Stimulated activated CD8-positive, alpha-beta memory T cell treated with anti-CD3 and anti-CD28 coated beads, Interleukin-15, amount 100 ng/mL, for 24 hours (primary cell): Measurements from ENCODE around the gene MICAL3.
"Not testable (repeated sequence)": the region's sequence is repeated elsewhere in the genome, so short reads cannot be mapped to it uniquely, and the experiment has no call there.

Experiments used
- DNase-seq: peaks from one replicate; pipeline ENCODE4 v3.0.0-alpha.2; 2020; ENCODE audit warnings: low read depth

Gene MICAL3

DNA sequence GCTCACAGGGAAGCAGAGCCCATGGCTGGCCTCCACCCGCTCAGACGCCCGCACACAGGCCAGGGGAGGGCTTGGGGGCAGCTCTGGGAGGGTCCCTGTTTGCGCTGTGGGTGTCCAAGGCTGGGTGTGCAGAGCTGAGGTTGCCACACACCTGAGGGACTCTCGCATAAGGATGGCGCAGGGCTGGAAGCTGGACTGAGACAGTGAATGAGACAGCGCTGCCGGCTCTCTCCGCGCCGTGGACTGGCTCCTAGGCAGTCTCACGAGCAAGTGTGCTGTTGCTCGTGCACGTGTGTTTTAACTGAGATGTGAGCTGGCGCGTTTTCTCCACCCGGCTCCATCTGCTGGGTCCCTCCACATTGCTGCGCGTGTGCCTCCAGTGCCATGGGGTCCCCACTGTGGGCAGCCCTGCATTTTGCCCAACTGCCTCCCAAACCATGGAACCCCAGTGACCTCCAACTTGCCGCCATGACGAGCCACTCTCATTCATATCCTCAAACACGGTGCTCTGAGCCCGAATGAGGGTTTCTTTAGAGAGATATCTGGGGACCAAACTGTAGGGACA, 245.9 kb downstream of the MICAL3 start:
- no peak for DNase-seq

DNA sequence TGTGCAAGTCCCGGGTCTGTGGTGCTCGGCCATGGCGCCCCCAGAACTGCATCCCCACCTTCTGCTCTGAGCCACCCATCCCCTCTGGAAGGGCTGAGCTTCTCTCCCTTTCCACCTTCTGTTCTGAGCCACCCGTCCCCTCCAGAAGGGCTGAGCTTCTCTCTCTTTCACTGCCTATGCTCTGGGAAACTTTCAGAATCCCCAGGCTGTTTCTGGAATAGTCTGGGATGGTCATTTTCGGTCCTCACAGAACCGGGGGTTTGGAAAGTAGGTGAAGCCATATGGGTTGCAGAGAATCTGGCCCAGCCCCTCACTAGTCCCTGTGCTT, 246.7 kb downstream of the MICAL3 start:
- no peak for DNase-seq

DNA sequence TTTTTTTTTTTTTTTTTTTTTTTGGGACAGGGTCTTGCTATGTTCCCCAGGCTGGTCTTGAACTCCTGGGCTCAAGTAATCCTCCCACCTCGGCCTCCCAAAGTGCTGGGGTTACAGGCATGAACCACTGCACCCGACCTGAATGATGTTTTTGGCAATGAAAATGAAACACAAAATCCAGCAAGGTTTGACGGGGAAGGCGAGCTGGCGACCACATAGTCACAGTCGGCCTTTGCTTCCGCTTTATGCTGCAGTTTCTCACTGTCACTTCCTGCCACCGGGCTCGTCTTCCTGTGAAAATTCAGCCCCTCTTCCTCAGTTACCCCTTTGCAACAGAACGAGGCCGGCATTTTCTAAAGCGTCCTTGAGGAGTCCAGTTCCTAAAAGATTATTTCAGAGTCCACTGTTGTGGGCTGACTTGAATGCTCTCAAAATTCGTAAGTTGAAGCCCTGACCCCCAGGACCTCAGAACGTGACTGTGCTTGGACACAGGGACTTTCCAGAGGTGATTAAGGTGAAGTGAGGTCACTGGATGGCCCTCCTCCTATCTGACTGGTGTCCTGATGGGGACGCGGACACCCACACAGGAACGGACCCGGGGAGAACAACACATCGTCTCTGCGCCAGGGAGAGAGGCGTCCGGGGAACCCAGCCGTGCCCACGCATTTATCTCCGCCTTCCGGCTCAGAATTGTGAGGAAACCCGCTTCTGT, 247.2 kb downstream of the MICAL3 start:
- DNase-seq: no peak

DNA sequence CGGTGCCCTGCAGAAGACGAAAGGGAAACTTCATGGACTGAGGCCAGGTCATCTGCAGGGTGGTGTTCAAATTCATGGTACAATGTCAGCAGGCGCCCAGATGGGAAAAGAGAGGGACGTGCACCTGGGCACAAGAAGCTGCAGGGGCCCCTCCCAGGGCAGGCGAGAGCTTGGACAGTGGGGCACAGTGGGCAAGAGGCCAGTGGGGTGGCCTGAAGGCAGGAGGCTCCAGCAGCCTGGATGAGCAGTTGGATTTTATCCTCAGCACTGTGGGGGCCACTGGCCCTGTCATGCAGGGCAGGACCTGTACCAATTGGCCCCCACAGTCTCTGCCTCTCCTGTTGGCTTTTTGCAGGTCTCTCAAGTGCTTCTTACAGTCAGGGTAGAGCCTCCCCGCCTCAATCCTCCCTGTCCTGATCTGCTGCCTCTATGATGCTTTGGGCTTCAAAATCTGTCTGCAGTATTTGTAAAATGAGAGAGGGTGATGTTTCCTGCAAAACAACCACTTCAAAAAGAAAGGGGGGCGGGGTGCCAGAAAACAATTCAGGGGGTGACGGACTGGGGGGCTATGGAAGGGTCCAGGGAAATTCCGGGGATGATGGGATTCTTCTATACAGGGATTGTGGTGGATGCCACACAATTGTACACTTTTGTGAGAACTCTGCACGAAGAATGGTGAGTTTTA, 248.4 kb downstream of the MICAL3 start:
- DNase-seq: no peak

DNA sequence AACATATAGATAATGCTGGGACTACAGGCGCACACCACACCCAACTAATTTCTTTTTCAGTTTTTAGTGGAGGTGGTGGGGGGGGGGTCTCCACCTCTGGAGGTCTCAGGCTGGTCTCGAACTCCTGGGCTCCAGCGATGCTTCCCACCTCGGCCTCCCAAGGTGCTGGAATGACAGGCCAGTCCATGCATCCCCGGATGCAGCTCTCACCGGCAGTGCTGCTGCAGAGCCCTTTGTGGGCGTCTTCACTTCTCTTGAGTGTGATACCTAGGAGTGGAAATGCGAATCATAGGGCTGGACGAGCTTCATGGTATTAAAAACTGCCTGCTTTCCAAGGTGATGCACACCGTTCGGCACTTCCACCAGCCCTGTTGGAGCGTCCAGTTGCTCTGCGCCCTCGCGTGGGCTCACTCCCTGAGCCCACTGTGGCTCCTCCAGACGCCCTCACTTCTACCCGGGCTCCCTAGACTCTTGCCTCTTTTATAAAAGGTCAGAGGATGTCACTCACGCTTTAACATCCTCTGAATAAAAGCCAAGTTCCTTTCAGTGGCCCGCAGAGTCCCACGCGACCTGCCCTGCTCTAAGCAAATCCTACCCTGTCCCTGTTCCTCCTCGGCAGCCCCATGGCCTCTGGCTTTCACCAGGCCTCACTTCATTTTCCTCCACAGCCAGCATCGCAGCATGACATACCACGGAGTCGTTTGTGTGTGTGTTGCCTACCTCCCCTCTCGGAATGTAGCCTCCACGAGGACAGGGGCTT, 249.3 kb downstream of the MICAL3 start:
- no peak for DNase-seq

DNA sequence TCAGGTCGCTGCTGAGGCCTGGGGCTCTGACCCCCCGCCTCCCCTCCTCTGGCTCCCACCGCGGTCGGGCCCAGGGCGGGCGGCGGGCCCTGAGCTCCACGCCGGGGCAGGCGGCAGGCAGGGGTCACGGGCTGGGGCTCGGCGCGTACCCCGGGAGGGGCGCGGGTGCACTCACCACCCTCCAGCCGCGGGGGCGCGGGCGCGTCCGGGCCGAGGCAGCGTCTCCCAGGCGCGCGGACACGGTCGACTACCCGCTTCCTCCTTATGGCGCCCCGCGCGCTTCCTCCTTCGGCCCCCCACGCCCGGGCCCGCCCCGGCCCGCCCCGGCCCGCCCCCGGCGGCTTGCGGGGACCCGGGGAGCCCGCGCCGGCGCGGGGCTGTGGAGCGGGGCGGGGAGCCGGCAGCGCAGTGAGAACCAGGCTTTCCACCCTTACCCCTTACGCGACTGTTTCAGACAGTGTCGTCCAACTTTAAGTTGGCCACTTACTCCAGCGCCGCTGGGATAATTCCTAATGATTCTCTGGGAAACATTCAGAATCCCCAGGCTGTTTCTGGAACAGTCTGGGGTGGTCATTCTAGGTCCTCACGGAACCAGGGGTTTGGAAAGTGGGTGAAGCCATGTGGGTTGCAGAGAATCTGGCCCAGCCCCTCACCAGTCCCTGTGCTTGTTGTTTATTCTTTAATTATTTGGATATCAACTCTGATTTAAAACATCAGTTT, 250.0 kb downstream of the MICAL3 start, which contains the start of gene BID:
BID (minus strand) TSS at position 264 of the 720 bp plus-strand sequence. CDS start 24,353 bp downstream, outside the sequence.
- no peak for DNase-seq

DNA sequence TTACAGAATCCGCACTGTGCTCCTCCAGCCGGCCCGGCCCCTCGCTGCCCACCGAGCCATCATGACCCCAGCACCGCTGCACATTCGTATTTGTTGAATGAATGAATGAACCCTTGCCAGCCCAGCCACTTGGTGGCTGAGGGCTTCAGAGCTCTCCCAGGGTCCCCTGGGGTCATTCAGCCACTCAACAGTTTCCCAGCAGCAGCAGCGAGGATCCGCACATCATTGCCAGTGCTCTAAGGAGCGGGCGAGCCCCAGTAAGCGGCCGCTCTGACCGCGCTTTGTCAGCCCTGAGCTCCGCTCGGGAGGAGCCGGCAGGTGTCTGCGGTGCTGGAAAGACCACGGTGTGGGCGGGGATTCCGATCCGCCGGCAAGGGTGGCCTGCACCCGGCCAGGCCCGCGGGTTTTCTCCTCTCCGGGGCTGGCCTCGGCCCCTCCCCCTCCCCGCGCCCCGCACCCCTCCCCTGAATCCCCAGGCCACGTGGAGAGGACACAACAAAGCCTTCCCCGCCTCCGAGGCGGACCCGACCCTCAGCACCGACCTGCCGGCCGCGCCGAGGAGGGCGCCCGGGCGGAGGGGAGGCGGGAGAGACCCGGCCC, 250.7 kb downstream of the MICAL3 start:
- DNase-seq: no peak

DNA sequence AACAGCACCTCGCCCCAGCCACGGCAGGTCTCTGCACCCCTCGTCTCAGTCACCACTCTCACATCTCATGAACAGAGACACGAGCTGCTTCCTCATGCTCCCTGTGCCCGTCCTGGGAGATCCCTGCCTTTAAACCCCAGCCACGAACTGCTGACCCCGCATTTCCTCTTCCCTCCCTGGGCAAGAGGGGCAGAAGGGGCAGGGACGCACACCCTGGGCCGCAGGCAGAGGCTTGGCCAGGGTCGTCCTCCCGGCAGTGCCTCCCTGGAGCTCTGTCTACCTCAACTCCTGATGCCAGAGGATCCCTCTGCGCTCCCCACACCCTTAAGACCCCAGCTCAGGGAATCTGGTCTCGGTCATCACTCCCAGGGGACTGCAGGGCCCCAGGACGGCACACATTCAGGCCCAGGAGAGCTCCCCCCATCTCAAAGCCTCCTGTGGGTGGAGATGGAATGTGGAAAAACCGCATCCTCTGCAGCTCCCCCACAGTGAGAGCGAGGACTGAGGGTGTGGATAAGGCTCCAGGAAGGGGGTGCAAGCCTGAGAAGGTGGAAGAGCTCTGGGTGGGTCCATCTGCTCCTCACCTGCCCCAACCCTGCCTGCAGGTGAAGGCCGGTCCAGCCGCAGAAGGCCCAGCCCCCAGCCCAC, 251.3 kb downstream of the MICAL3 start:
- DNase-seq: no peak

DNA sequence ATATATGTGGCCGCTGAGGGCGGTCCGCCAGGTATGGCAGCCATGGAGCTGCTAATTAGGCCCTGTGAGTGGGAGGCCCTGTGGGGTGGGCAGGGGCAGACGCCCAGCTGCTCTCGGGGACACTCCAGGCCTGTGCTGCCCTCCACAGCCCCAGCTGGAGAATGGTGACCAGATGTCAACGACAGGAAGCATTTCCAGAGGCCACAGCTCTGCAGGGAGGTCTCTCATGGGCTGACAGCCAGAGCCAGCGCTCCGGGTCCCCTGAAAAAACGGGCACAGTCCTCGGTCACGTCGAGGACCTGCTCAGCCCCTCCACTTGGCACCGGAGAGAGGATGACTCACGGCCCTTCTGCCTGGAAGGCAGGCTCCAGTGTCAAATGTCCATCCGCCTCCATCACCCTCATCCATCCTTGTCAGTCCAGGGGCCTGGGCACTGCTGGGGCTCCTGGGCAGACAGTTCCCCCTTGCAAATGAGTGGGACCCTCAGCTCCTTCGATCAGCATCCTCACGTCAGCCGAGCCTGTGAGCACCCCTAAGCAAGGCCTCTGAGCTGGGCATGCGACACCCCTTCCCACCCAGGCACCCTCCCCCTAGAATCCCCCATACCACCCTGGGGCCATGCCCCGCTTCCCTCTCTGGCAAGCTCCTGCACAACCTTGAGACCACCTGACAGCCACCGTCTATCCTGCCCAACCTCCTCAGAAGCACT, 252.0 kb downstream of the MICAL3 start:
- no peak for DNase-seq

DNA sequence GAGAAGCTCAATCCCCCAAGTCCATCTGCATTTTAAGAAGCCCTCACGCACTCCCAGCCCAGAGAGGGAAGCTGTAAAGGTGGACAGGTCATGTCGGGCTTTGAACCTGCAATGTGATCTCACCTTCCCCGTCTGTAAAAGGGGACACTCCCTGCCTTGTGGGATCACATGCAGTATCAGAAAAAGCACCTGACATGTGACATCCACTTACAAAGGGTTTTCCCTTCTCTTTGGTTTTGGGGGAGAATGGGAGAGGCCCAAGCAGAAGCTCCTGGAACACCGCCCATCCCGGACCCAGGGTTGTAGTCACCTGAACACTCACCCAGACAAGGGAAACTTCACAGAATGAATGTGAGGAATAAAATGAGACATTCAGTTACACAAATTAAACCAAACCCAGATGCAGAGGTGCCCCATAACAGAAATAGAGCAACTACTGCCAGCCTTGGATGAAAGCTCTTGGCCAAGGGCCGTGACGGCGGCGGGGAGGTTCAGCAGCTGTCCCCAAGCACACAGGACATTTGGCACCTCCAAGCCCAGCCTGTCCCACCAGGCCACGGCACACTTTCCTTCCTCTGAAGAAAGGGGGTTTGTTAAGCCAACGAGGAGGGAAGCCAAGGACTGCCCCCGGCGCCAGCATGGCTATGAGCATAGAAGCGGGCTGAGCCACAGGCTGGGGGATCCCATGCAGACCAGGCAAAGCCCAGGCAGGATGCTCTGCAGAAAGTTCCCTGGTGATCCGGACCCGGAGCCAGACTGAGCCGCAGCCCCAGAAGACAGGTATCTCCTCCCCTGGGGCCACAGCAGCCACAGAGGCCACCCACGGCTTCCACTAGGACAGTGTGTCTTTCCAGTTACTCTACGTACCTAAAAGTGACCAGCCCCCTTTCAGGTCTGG, 253.9 kb downstream of the MICAL3 start:
- no peak for DNase-seq

DNA sequence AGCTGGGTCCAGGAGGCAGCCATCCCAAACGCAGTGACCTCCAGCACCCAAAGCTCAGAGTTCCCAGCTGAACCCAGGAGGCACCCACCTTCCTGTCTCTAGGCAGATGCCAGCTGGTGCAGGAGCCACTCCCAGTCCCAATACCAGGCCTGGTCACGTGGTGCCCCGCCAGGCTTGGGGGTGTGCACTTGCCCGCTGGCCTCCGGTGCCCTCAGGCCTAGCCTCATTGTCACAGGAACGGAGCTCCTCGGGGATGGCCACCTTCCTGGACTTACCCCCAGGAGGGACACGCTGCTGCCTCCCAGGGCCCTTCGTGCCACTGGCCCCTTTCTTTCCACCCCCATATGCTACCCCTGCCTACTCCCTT, 254.7 kb downstream of the MICAL3 start:
- no peak for DNase-seq

DNA sequence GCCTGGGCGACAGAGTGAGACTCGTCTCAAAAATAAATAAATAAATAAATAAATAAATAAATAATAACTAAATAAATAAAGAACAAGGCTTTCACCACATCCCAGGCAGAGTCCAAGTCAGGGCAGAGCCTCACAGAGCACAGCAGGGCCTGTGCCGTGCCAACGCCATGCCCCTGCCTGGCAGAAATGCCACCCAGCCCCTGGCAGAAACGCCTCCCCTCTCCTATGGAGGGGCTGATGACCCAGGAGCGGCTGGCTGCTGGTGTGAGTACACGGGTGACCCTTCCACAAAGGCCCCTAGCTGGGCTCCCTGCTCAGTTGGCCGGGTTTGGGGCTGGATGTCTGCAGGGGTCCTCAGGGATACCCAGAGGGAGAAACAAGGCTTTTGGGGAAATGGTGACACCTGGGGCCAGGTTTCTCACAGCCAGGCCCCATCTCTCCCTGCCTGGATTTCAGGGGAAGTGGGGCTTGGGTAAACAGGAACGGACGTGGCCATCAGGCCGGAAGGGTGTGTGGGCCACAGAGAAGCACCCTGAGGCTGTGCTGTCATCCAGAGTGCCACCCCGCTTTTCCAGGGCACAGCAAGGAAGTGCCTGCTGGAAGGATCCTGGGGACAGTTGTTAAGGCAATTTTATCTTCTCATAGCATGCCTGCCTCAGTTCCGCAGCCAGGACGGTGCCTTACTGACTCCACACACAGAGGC, 255.2 kb downstream of the MICAL3 start:
- DNase-seq: no peak

DNA sequence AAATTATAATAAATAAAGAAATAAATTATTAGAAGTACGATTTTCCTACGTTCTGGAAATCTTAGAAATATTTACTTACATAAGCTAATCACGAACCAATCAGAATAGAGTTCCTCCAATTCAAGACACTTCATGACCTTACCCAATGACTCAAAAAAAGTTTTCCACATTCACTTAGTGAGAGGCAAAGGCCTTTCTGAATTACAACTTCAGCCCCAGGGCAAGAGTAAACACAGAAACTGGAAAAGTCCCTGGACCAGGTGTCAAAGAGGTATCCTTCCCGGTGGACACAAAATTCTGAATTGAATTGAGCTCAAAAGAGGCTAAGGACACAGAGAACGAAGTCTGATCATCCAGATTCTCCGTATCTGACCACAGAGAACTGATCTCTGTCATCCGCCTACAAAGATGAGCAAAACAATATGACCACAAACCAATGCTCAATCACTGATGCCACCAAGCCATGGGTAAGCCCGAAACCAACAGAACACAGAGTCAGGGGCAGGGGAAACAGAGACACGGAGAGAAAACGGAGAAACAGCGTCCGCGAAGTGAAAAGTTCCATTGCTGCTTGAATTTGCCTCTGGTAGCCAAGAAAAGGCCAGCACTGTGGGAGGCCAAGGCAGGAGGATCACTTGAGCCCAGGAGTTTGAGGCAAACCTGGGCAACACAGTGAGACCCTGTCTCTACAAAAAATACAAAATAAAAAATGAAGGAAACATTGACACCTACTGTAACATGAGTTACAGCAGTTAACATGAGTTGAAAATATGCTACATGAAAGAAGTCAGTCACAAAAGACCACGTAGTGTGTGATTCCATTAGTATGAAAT, 256.9 kb downstream of the MICAL3 start:
- DNase-seq: no peak

DNA sequence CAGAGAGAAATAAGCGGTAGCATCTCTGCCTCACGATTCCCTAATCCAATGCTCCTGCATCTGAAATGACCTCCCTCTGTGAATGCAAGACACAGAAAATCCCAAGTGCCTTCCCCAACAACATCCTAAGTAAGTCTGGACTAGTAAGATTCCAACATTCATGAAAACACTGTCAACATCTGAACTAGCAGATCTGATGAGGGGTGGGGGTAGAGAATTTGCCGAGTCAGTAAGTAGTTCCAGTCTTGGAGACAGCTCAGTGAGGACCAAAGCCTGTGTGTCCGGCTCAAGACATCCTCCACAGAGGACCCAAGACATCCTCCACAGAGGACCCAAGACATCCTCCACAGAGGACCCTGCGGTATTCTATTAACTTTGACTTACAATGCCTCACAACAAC, 259.5 kb downstream of the MICAL3 start:
- not testable (repeated sequence) for DNase-seq

DNA sequence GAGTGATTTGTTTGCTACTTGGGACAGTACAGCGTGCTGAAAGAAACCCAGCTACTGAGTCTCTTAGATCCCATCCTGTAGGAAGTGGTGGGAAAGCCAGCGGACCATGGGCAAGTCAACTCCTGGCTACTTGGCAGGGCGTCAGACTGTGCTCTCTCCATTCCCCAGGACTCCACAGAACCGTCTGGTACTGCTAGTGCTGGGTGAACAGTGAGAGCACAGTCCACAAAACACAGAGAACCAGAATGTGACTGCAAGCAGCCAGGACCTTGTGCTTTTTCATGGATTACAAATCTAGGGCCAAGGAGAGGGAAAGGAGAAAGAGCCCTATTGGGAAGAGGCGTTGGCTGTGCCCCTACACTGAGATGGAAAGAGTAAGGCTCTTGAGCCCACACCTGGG, 260.3 kb downstream of the MICAL3 start:
- no peak for DNase-seq

DNA sequence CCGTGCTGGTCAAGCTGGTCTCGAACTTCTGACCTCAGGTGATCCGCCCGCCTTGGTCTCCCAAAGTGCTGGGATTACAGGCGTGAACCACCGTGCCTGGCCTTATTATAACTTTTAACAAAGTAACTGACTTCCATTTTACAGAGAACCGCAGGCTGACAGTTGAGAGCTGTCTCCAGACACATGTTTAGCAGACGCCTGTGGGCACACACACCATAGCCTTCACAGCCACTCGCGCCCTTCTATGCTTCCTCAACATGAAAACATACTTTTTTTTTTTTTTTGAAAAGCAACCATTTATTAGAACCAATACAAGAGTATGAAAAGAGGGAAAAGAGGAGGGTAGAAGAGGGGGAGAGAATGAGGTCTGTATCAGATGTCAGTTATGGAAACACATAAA, 260.9 kb downstream of the MICAL3 start:
- not testable (repeated sequence) for DNase-seq

DNA sequence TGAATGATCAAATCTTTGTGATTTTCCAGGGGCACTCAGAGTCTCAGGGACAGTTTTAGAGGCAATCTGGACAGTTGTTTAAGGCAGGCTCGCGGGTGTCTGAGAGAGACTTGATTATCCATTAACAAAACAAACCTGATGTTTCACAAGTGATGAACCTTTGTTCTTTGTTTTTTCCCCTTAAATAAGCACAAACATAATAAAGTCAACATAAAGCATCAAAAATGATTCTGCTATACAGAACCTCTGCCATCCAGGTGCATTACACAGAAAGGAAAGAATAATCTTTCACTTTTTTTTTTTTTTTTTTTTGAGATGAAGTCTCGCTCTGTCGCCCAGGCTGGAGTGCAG, 263.2 kb downstream of the MICAL3 start:
- DNase-seq: no peak
